ENCODE measurements around the gene CERS6. TPM values are rescaled to one million over a fixed set of nuclear protein-coding genes. Genes with fewer than 3 reads are reported as not detected.

The CERS6 gene
- polyA plus RNA-seq, 1 donor from 2014 or later: 59.3 TPM

- no peaks in the 10 kb centered on the region for H3F3A ChIP-seq (ENCODE audit: insufficient read depth, low read length, poor library complexity, severe bottlenecking)
- peaks cover 5% of the 10 kb centered on the region for H3K36me3 ChIP-seq (ENCODE audit: insufficient read depth, low read length)
- no peak overlapping the region for H3K4me3 ChIP-seq (ENCODE audit: low read length)
- H3K9me3 ChIP-seq (ENCODE audit: low read length): no peaks in the 10 kb centered on the region
- H2AFZ ChIP-seq (ENCODE audit: low read depth, low read length): no peak overlapping the region
- H3K9me2 ChIP-seq (ENCODE audit: insufficient read depth, low read length): no peaks in the 10 kb centered on the region
- H3K27ac ChIP-seq (ENCODE audit: low read length): no peak overlapping the region
- H3K4me2 ChIP-seq (ENCODE audit: low read length): no peak overlapping the region
- peaks cover 17% of the 10 kb centered on the region for H3K79me2 ChIP-seq (replicated peaks; ENCODE audit: insufficient read depth, low read length)
- H3K27me3 ChIP-seq (ENCODE audit: insufficient read depth, low read depth, low read length): no peaks in the 10 kb centered on the region
- H3K9ac ChIP-seq (ENCODE audit: low read length): no peak overlapping the region
- TF ChIP-seq TAF1 (IDR thresholded peaks at IDR 0.05; ENCODE audit: low read depth) (no peak), REST (IDR thresholded peaks at IDR 0.05; ENCODE audit: borderline replicate concordance) (no peak), POLR2AphosphoS5 (IDR thresholded peaks at IDR 0.05) (no peak), SMC3 (conservative IDR thresholded peaks at IDR 0.05; ENCODE audit: poor library complexity) (no peak), RAD21 (conservative IDR thresholded peaks at IDR 0.05) (no peak), EP300 (conservative IDR thresholded peaks at IDR 0.05; ENCODE audit: poor library complexity, severe bottlenecking) (no peak), CTCF (IDR thresholded peaks at IDR 0.05; ENCODE audit: poor library complexity, severe bottlenecking) (no peak), EZH2 (IDR thresholded peaks at IDR 0.05; ENCODE audit: borderline replicate concordance, insufficient read depth, low read length, poor library complexity, severe bottlenecking) (no peak), MXI1 (conservative IDR thresholded peaks at IDR 0.05; ENCODE audit: poor library complexity, severe bottlenecking) (no peak)
- H4K20me1 ChIP-seq (ENCODE audit: insufficient read depth): no peaks in the 10 kb centered on the region
Observed at GRCh38 chr2:168500516-168500915, 44.4 kb downstream of the CERS6 start.

- H3K4me3 ChIP-seq (ENCODE audit: low read length): no peak overlapping the region
- peaks cover 15% of the 10 kb centered on the region for H3K79me2 ChIP-seq (replicated peaks; ENCODE audit: insufficient read depth, low read length)
- H3K4me2 ChIP-seq (ENCODE audit: low read length): no peak overlapping the region
Observed at GRCh38 chr2:168501466-168502065, 45.5 kb downstream of the CERS6 start.

More at GRCh38 chr2:168501466-168502065, 45.5 kb downstream of the CERS6 start:
- H3K27ac ChIP-seq (ENCODE audit: low read length): no peak overlapping the region
- H4K20me1 ChIP-seq (ENCODE audit: insufficient read depth): no peaks in the 10 kb centered on the region
- TF ChIP-seq MXI1 (conservative IDR thresholded peaks at IDR 0.05; ENCODE audit: poor library complexity, severe bottlenecking) (no peak), EP300 (conservative IDR thresholded peaks at IDR 0.05; ENCODE audit: poor library complexity, severe bottlenecking) (no peak), TAF1 (IDR thresholded peaks at IDR 0.05; ENCODE audit: low read depth) (no peak), SMC3 (conservative IDR thresholded peaks at IDR 0.05; ENCODE audit: poor library complexity) (no peak), REST (IDR thresholded peaks at IDR 0.05; ENCODE audit: borderline replicate concordance) (no peak), RAD21 (conservative IDR thresholded peaks at IDR 0.05) (no peak), POLR2AphosphoS5 (IDR thresholded peaks at IDR 0.05) (no peak), CTCF (IDR thresholded peaks at IDR 0.05; ENCODE audit: poor library complexity, severe bottlenecking) (no peak), EZH2 (IDR thresholded peaks at IDR 0.05; ENCODE audit: borderline replicate concordance, insufficient read depth, low read length, poor library complexity, severe bottlenecking) (no peak)
- H3K9ac ChIP-seq (ENCODE audit: low read length): no peak overlapping the region
- H3K27me3 ChIP-seq (ENCODE audit: insufficient read depth, low read depth, low read length): no peaks in the 10 kb centered on the region
- H3K9me2 ChIP-seq (ENCODE audit: insufficient read depth, low read length): no peaks in the 10 kb centered on the region
- H3K9me3 ChIP-seq (ENCODE audit: low read length): no peaks in the 10 kb centered on the region
- H3K36me3 ChIP-seq (ENCODE audit: insufficient read depth, low read length): no peaks in the 10 kb centered on the region
- H3F3A ChIP-seq (ENCODE audit: insufficient read depth, low read length, poor library complexity, severe bottlenecking): no peaks in the 10 kb centered on the region
- H2AFZ ChIP-seq (ENCODE audit: low read depth, low read length): no peak overlapping the region
